C4-2B (cell line): ENCODE results near the gene APOBEC3C.

Source experiments
- CTCF ChIP-seq: fragments of 450-650 bp; conservative IDR thresholded peaks from 2 replicates; pipeline ENCODE4 v1.5.1; 2017; ENCODE audit warnings: mild to moderate bottlenecking
- ZFX ChIP-seq: fragments of 450-650 bp; IDR thresholded peaks from 2 replicates; pipeline ENCODE4 v1.6.1; 2017

DNA sequence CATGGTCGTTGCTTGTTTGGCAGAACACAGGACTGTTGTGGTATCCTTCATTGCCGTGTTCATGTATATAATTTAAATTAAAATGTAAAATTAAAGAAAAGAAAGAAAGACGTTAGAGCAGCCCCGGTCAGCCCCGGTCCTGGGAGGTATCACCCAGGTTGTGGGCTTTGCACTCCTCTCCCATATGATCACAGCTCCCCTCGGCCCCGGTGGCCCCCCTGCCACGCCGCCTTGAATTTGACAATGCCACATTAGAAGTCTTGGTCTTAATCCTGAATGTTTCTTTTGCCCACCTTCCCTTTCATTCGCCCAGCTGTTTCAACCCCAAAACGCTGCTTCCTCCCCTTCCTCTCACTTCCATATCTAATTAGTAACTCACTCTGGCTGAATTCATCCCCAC lies 45.3 kb upstream of the APOBEC3C start:
- TF ChIP-seq CTCF, result no peak
- TF ChIP-seq ZFX, result no peak
